RPMI8226 (cell line): Measurements from ENCODE around the gene LRP2BP.
"Not testable (repeated sequence)": the region's sequence is repeated elsewhere in the genome, so short reads cannot be mapped to it uniquely, and the experiment has no call there.

Experiments used
- DNase-seq: peaks from one replicate; pipeline ENCODE4 v3.0.0-alpha.2; 2015

LRP2BP gene

GRCh38 chr4:185358959-185359358 lies 36.8 kb downstream of the LRP2BP start:
- DNase-seq: no peak

DNA sequence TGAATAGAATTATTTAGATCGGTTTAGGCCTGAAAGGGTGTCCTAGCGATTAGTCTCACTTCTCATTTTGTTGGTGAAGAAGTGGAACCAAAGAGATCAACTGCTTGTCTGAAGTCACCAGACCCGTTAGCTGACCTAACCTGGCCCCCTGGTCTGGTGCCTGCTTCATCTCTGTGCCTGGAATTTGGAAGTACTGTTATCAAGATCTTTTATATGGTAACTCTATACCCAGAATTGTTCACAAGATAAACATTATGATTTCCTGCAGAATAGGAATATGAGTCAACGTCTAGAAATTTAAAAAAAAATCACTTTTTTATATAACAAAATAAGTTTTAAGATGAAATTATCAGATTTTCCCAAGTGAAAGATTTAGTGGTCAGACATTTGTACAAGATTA lies 37.2 kb downstream of the LRP2BP start:
- DNase-seq: no peak

DNA sequence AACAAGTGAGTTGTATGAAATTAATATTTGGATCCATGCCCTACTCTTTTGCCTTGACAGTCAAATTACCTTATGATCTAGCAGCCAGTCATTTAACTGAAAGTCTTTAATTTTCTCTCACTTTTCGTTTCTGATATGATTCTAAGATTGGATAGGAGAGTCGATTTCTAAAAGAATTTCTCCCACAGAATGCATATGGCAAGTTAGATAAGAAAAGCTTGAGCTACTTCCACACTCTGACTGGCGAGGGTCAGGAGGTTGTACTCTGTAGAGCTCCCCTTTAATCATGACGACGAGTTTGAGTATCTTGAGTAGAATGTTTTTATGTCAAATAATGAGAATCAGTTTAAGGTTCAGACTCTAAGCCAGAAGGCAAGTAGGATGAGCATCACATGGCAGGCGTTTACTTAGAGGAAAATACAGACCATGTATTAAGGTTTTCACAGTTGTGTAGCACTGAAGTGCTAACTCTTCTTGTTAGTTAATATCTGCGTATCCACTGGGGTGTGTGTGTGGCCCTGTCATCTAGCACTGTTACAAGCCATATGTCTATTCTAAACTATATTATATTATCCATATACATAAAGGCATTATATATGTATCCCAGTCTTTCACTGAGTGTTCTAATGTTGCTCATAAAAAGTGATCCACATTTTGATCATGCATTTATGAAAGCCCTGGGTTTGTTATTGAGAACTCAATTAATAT lies 37.8 kb downstream of the LRP2BP start:
- no peak for DNase-seq

- no peak for DNase-seq
Measured at GRCh38 chr4:185357211-185357610, 38.5 kb downstream of the LRP2BP start.

- no peak for DNase-seq
Measured at GRCh38 chr4:185352741-185353140, 43.0 kb downstream of the LRP2BP start.

DNA sequence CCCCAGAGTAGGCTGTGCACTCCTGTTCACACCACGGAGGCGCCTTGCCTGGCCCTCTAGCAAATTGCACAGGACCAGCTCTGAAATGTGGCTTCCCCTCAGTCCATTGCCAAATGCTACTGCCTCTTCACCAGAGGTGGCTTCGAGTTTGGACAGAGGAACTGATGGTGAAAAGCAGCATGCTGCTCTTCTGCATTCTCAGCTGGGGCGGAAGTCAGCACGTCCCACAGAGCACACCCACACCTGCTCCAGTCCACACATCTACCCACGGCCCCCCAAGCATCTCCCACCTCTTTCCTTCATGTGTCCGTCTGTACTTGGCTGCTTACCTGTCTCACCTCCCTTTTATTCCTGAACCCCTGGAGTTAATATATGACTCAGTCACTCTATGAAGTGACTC lies 43.5 kb downstream of the LRP2BP start:
- no peak for DNase-seq

DNA sequence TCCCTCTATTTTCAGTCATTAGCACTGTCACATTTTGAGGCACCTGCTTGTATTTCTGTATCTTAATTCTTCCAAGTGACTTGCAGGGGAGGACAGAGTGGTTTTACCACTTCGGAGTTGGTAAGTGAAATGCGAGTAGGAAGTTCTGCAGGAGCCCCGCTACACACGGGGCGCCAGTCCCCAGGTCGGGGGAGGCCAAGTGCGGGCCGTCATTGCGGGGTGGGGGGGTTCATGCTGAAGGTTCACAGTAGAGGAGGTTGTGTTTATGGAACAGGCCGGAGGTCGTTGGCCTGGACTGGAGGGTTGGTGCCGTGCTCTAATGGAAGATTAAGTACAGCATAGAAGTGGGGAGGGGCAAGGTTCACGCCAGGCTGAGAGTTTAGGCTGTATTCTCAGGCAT lies 44.0 kb downstream of the LRP2BP start:
- no peak for DNase-seq

DNA sequence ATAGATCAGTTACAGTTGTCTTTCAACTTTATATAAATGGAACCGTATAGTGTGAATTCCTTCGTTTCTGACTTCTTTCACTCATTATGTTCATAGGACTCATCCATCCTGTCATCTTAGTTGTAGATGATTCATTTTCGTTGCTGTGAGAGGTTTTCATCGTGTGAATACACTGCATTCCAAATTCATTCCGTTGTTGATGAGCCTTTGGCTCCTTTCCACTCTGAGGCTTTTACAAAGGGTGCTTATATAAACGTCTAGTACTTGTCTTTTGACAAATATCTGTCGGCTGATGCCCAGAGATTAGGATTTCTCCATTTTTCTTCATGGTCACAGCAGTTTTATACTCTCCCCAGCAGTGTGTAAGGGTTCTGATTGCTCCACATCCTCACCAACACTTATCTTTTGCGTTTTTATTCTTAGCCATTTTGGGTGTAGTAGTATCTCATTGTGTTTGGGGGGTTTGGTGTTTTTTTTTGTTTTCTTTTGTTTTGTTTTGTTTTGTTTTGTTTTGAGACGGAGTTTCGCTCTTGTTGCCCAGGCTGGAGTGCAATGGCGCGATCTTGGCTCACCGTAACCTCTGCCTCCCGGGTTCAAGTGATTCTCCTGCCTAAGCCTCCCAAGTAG lies 48.6 kb downstream of the LRP2BP start:
- no peak for DNase-seq

DNA sequence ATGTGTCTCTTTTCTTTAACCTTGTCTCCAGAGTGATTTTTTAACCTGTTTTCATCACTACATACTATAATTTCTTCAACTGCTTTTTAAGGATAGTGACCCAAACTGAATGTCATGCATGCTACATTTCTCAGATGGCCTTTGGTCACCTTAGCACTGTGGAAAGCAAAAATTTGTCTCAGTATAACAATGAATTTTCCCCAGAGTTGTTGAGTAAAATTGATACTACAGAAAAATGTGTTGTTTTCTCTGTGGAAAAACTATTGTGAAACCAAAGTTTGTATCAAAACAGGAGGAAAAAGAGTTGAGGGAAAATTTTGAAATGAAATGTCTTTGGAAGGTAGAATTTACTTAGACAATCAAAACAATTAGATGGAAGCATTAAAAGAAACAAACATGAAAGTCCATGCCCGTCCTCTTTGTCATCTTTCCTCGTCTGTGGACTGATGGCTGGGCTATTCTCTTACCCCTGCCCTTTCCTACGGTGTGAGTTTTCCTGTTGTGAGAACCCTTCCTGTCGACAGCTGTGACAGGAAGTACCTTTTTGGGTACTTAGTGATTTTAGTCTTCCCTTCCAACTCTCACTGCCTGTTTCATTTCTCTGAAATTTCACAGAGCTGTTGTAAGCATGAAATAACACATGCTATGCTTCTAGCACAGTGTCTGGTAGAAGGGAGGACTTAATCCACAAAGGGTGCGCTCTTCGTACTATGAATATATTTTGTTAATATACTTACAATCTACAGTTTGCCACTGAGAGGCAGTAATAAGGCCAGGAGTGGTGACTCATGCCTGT lies 50.8 kb downstream of the LRP2BP start:
- DNase-seq: no peak

GRCh38 chr4:185343726-185344581 lies 51.8 kb downstream of the LRP2BP start:
- DNase-seq: no peak

DNA sequence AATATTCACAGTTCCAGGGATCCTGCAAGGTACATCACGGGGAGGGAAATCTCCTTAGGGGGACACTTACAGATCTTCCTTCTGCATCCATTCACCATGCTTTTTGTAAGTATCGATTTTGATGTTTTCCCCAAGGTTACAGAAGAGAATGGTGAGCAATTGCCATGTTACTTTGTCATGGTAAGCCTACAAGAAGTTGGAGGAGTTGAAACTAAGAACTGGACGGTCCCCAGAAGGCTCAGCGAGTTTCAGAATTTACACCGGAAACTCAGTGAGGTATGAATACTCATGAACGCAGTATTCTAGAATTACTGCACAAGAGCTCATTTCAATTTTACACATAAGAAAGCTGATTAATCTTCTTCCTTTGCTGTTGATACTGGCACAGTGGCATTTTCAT lies 53.9 kb downstream of the LRP2BP start:
- no peak for DNase-seq

GRCh38 chr4:185341377-185341776 lies 54.3 kb downstream of the LRP2BP start:
- DNase-seq: no peak

DNA sequence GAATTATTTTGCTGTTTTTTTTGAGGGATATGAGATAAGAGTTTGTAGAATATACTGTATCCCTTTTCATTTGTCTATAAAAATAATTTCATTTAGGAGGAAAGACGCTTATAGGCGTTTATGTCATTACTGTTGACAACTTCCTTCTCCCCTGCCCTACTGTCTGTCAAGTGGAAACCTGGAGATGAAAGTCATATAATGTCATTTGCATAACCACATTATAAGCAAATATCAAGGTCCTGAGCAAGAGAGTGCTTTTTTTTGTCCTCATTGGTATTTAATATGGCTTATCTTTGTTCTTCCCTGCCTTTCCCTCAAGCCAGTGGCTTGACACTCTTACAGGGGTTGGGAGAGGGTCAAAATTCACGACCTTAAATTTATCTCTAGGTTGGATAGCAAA lies 55.8 kb downstream of the LRP2BP start:
- DNase-seq: no peak

GRCh38 chr4:185335579-185335978 lies 60.1 kb downstream of the LRP2BP start:
- no peak for DNase-seq

DNA sequence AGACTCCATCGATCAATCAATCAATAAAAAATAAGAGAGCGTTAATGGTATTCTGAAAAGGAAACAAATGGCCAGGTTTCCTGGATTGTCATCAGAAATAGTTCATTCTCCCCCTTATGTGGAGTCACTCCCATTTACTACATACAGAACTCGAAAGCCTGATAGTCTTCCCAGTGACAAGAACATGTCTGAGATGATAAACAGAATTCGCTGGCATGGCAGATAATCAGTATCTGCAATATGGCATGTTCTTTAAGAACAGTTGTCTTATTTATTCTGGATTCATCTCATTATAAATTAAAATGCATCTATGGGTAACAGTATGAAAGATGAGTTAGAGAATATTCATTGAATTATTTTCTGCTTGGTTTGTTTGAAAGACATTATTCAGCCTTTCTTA lies 61.4 kb downstream of the LRP2BP start:
- DNase-seq: no peak

DNA sequence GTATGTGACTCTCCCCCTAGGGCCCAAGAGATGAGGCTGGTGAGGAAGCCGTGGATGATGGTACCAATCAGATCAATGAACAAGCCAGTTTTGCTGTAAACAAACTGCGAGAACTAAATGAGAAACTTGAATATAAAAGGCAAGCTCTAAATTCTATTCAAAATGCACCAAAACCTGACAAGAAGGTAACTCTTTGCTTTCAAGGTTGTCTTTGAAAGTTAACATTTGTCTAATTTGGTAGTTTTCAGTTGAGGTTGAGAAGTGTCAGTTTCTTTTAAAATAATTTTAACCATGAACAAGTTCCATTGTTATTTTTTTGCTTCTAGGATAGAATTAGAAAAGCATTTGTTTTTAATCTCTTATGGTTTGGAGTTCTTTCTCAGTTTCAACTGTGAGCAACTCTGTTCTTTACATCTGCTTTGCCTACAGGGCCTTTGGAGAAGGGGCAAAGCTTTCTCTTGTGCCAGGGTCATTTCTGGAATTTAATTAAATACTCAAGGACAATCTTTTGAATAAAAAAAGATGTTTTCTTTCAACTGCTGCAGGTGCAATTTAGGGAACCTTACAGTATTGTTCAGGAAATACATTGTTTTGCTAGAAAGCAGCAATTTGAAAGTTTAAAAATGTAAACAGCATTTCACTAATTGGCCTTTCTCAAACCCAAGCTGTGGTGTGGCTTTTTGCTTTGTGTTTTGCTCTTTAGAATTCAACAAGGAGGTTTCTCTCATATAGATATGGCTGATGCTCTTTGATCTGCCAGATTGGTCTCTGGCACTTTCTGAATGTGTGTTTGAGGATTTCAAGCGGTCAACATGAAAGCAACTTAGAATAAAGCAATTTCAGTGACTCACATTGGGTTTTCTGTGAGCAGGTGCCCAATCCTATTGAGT lies 62.9 kb downstream of the LRP2BP start:
- DNase-seq: no peak

- DNase-seq: not testable (repeated sequence)
Measured at GRCh38 chr4:185329879-185330510, 65.7 kb downstream of the LRP2BP start.

- no peak for DNase-seq
Measured at GRCh38 chr4:185328586-185328985, 67.1 kb downstream of the LRP2BP start.

DNA sequence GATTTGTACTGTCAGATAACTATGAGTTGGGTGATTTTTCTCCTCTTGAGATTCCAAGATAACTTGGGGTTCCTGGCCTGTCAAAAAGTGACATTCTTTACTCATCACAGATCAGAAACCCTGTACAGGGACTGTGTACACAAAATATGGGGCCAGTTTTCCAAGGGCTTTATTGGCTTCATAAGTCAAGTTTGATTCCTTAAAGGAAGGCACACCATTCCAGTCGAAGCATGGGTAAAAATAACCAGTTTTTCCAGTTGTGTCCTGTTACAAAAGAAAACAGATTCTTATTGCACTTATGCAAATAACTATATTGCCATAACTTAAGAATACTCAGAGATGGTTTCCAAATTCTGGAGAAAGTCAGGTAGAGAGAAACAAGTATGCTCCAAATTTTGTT lies 70.0 kb downstream of the LRP2BP start:
- not testable (repeated sequence) for DNase-seq

DNA sequence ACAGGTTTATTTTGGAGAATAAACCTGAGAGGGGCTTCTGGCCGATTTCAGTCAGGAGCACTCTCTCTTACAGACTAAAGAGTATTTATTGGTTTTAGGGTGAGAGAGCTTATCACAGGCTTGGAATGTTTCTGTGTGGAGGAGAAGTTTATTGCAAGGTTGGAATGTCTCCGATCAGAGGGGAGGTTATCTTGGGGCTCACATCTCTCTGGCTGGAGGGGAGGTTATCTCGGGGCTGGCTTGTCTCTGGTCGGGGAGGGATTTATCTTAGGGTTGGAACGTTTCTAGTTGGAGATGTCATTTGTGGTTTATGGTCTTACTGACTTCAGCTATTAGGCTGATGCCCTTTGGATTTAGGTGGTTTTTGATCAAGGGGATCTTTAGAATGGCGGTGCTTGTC lies 71.4 kb downstream of the LRP2BP start:
- DNase-seq: not testable (repeated sequence)

DNA sequence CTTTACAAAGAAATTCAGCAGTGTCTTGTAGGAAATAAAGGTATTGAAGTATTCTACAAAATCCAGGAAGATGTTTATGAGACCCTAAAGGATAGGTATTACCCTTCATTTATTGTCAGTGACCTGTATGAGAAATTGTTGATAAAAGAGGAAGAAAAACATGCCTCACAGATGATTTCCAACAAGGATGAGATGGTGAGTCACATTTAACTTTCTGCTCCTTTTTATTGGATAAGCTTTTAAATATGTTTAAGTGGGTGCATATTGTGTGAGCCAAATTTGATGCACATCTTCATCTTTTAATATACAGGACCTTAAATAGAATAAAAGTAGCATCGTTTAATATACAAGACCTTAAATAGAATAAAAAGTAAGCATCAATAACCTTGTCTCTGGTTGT lies 72.1 kb downstream of the LRP2BP start:
- DNase-seq: no peak

GRCh38 chr4:185322803-185323202 lies 72.9 kb downstream of the LRP2BP start:
- DNase-seq: no peak
